ENCODE measurements around the gene PKP2. TPM values are rescaled to one million over a fixed set of nuclear protein-coding genes. Genes with fewer than 3 reads are reported as not detected.

PKP2 gene
- total and polyA plus RNA-seq, 2 of the 4 experiments (the other 2 are of a cell fraction) = 0.10 to 0.18 TPM

GRCh38 chr12:32837974-32838373 lies 58.6 kb downstream of the PKP2 start:
- Histone ChIP-seq H2AK5ac (ENCODE audit: low read depth, low read length) (no peak overlapping the region), H3K4me2 (ENCODE audit: low read depth, low read length) (no peak overlapping the region), H3K79me1 (ENCODE audit: low read depth in 1 of 2, low read length in 2 of 2) (no peaks in the 10 kb centered on the region), H3K4me3 (ENCODE audit: insufficient read depth, low read depth, low read length) (no peak overlapping the region), H2BK15ac (ENCODE audit: low read depth, low read length) (no peak overlapping the region), H2AFZ (replicated peaks; ENCODE audit: low read length, poor library complexity) (no peak overlapping the region), H3K27ac (ENCODE audit: insufficient read depth, low read length) (no peak overlapping the region), H3K4ac (ENCODE audit: low read depth, low read length) (no peak overlapping the region), H4K20me1 (ENCODE audit: insufficient read depth, low read length) (no peaks in the 10 kb centered on the region), H3K18ac (ENCODE audit: low read depth, low read length) (no peak overlapping the region), H3K56ac (ENCODE audit: extremely low read depth, insufficient read depth, low read length) (no peak overlapping the region), H4K91ac (ENCODE audit: insufficient read depth, low read depth, low read length) (no peak overlapping the region), H3K14ac (replicated peaks; ENCODE audit: low read depth, low read length) (no peak overlapping the region), H3K9me1 (ENCODE audit: insufficient read depth, low read length) (no peaks in the 10 kb centered on the region), H3K4me1 (ENCODE audit: control insufficient read depth, insufficient read depth, low read length) (no peaks in the 10 kb centered on the region), H2BK20ac (ENCODE audit: low read depth, low read length) (no peak overlapping the region), H3K36me3 (ENCODE audit: control insufficient read depth, insufficient read depth, low read length) (no peaks in the 10 kb centered on the region), H4K5ac (ENCODE audit: low read depth, low read length) (no peak overlapping the region), H2AK9ac (replicated peaks; ENCODE audit: low read depth, low read length, poor library complexity) (no peak overlapping the region), H3K9ac (ENCODE audit: low read depth, low read length) (no peak overlapping the region), H2BK5ac (ENCODE audit: low read depth, low read length, poor library complexity, severe bottlenecking) (no peak overlapping the region), H3K9me3 (ENCODE audit: control insufficient read depth, insufficient read depth, low read length) (0 out of 2 replicates have a peak, but pooled peaks cover 1% of the 10 kb centered on the region), H2BK120ac (ENCODE audit: low read depth, low read length) (no peak overlapping the region), H4K8ac (ENCODE audit: low read depth in 2 of 2, low read length in 2 of 2) (no peak overlapping the region), H3K27me3 (ENCODE audit: control insufficient read depth, insufficient read depth, low read length) (no peaks in the 10 kb centered on the region), H3K23ac (ENCODE audit: low read depth, low read length) (no peak overlapping the region)
- DNase-seq (no peak), ATAC-seq (ENCODE audit: low read depth) (no peak)
- no CpG with 5 or more reads among the region's 5 CpGs for WGBS, 2 experiments (ENCODE audit: extremely low coverage in 2 of 2, insufficient read length in 1 of 2)
- intact Hi-C loops (cut with micrococcal nuclease) (no loop called here), in situ Hi-C loops (cut with MboI; ENCODE audit: low sequenced_read_pairs) (no loop called here), dilution Hi-C loops (cut with HindIII; ENCODE audit: low sequenced_read_pairs, unreplicated experiment) (no loop called here)
- no peak for TF ChIP-seq SMC3 (IDR thresholded peaks at IDR 0.05; ENCODE audit: low read depth, low read length)
- no peak for TF ChIP-seq CTCF (conservative IDR thresholded peaks at IDR 0.05; ENCODE audit: low read depth, low read length)
- no peak for TF ChIP-seq MAFK (IDR thresholded peaks at IDR 0.05; ENCODE audit: low read depth, low read length)
- TF ChIP-seq USF2 (IDR thresholded peaks at IDR 0.05; ENCODE audit: low read depth, low read length) = no peak
- no peak for TF ChIP-seq FOS (IDR thresholded peaks at IDR 0.05; ENCODE audit: low read depth, low read length)
- no peak for TF ChIP-seq NFE2L2 (IDR thresholded peaks at IDR 0.05; ENCODE audit: low read depth, low read length)
- no peak for TF ChIP-seq RFX5 (IDR thresholded peaks at IDR 0.05; ENCODE audit: low read depth, low read length)
- TF ChIP-seq, protein P1, sequence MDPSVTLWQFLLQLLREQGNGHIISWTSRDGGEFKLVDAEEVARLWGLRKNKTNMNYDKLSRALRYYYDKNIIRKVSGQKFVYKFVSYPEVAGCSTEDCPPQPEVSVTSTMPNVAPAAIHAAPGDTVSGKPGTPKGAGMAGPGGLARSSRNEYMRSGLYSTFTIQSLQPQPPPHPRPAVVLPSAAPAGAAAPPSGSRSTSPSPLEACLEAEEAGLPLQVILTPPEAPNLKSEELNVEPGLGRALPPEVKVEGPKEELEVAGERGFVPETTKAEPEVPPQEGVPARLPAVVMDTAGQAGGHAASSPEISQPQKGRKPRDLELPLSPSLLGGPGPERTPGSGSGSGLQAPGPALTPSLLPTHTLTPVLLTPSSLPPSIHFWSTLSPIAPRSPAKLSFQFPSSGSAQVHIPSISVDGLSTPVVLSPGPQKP (IDR thresholded peaks at IDR 0.05; ENCODE audit: borderline replicate concordance, low read depth, low read length) = no peak
- BruUV-seq (replicated peaks) = no TSS peak
- POLR2A ChIA-PET (ENCODE audit: unreplicated experiment) = no interaction called here
- CTCF ChIA-PET = no interaction called here
